Memory B cell (primary cell): Measurements from ENCODE around the gene GPATCH8.

Experiments used
- ATAC-seq: fragments of 150-1000 bp; cut with Tn5 transposase; 2 replicates; pipeline ENCODE4 v1.10.0; 2021; ENCODE audit warnings: low read depth, mild to moderate bottlenecking, moderate library complexity
- DNase-seq, 2 donors: peaks; one replicate each; pipeline ENCODE4 v3.0.0; 2022; ENCODE audit warnings: low spot score in 2 of 2
- H3K27ac Mint-ChIP-seq: one replicate; pipeline ENCODE4 v1.8.0; 2022; ENCODE audit warnings: mild to moderate bottlenecking, moderate library complexity, mixed read lengths
- H3K27me3 Mint-ChIP-seq: one replicate; pipeline ENCODE4 v1.8.0; 2022; ENCODE audit warnings: mixed read lengths
- H3K36me3 Mint-ChIP-seq: one replicate; pipeline ENCODE4 v1.8.0; 2022; ENCODE audit warnings: mild to moderate bottlenecking, mixed read lengths
- H3K4me1 Mint-ChIP-seq: one replicate; pipeline ENCODE4 v1.8.0; 2022; ENCODE audit warnings: mixed read lengths
- H3K4me3 Mint-ChIP-seq: one replicate; pipeline ENCODE4 v1.8.0; 2022; ENCODE audit warnings: mild to moderate bottlenecking, moderate library complexity, mixed read lengths
- H3K9me3 Mint-ChIP-seq: one replicate; pipeline ENCODE4 v1.8.0; 2022; ENCODE audit warnings: mixed read lengths

The GPATCH8 gene

GRCh38 chr17:44502598-44503146 lies 534 bp downstream of the GPATCH8 start:
- Mint-ChIP-seq H3K4me1 (peaks cover 26% of the 10 kb centered on the region), H3K27me3 (peaks cover 6% of the 10 kb centered on the region), H3K27ac (peak overlapping the region; percentile 98), H3K4me3 (peak overlapping the region; percentile 94), H3K36me3 (no peaks in the 10 kb centered on the region), H3K9me3 (peaks cover 1% of the 10 kb centered on the region)
- peak; percentile 31 for ATAC-seq
- DNase-seq = peak; percentile 42 to 67

GRCh38 chr17:44501866-44502375 lies 1.3 kb downstream of the GPATCH8 start:
- peak overlapping the region; percentile 94 for H3K4me3 Mint-ChIP-seq
- no peak for DNase-seq
- H3K27ac Mint-ChIP-seq = peak overlapping the region; percentile 98
- peaks cover 26% of the 10 kb centered on the region for H3K4me1 Mint-ChIP-seq
- ATAC-seq = no peak
- H3K36me3 Mint-ChIP-seq = no peaks in the 10 kb centered on the region
- peaks cover 5% of the 10 kb centered on the region for H3K27me3 Mint-ChIP-seq
- H3K9me3 Mint-ChIP-seq = peaks cover 1% of the 10 kb centered on the region

- no peak for DNase-seq
- Mint-ChIP-seq H3K36me3 (no peaks in the 10 kb centered on the region), H3K4me3 (no peak overlapping the region), H3K4me1 (peaks cover 33% of the 10 kb centered on the region), H3K9me3 (no peaks in the 10 kb centered on the region), H3K27ac (no peak overlapping the region), H3K27me3 (no peaks in the 10 kb centered on the region)
- ATAC-seq = no peak
Observed at GRCh38 chr17:44499722-44500121, 3.5 kb downstream of the GPATCH8 start.

- Mint-ChIP-seq H3K4me3 (no peak overlapping the region), H3K27me3 (no peaks in the 10 kb centered on the region), H3K9me3 (no peaks in the 10 kb centered on the region), H3K36me3 (peaks cover 5% of the 10 kb centered on the region), H3K27ac (no peak overlapping the region), H3K4me1 (peaks cover 32% of the 10 kb centered on the region)
- ATAC-seq = no peak
- DNase-seq = no peak
Observed at GRCh38 chr17:44496815-44497214, 6.4 kb downstream of the GPATCH8 start.

- peak overlapping the region; percentile 3 for H3K27ac Mint-ChIP-seq
- DNase-seq = no peak
- ATAC-seq = no peak
- peaks cover 21% of the 10 kb centered on the region for H3K4me1 Mint-ChIP-seq
- H3K9me3 Mint-ChIP-seq = no peaks in the 10 kb centered on the region
- no peak overlapping the region for H3K4me3 Mint-ChIP-seq
- H3K27me3 Mint-ChIP-seq = no peaks in the 10 kb centered on the region
- H3K36me3 Mint-ChIP-seq = peaks cover 8% of the 10 kb centered on the region
Observed at GRCh38 chr17:44493339-44493738, 9.9 kb downstream of the GPATCH8 start.

GRCh38 chr17:44492706-44493272 lies 10.4 kb downstream of the GPATCH8 start:
- DNase-seq (no peak), ATAC-seq (no peak)
- Mint-ChIP-seq H3K27me3 (no peaks in the 10 kb centered on the region), H3K4me1 (peaks cover 18% of the 10 kb centered on the region), H3K9me3 (no peaks in the 10 kb centered on the region), H3K4me3 (no peak overlapping the region), H3K36me3 (peaks cover 8% of the 10 kb centered on the region), H3K27ac (no peak overlapping the region)

GRCh38 chr17:44489581-44489980 lies 13.6 kb downstream of the GPATCH8 start:
- Mint-ChIP-seq H3K4me3 (no peak overlapping the region), H3K4me1 (peaks cover 20% of the 10 kb centered on the region), H3K27ac (no peak overlapping the region), H3K9me3 (no peaks in the 10 kb centered on the region), H3K27me3 (no peaks in the 10 kb centered on the region), H3K36me3 (peaks cover 13% of the 10 kb centered on the region)
- DNase-seq = no peak
- no peak for ATAC-seq

GRCh38 chr17:44487170-44487569 lies 16.0 kb downstream of the GPATCH8 start:
- Mint-ChIP-seq H3K4me1 (peaks cover 14% of the 10 kb centered on the region), H3K9me3 (no peaks in the 10 kb centered on the region), H3K27me3 (no peaks in the 10 kb centered on the region), H3K27ac (no peak overlapping the region), H3K36me3 (peaks cover 8% of the 10 kb centered on the region), H3K4me3 (no peak overlapping the region)
- no peak for ATAC-seq
- no peak for DNase-seq

GRCh38 chr17:44473367-44473766 lies 29.8 kb downstream of the GPATCH8 start:
- no peak for DNase-seq
- H3K4me1 Mint-ChIP-seq = peaks cover 7% of the 10 kb centered on the region
- H3K36me3 Mint-ChIP-seq = peaks cover 12% of the 10 kb centered on the region
- no peak for ATAC-seq
- no peaks in the 10 kb centered on the region for H3K9me3 Mint-ChIP-seq
- no peak overlapping the region for H3K4me3 Mint-ChIP-seq
- H3K27ac Mint-ChIP-seq = no peak overlapping the region
- no peaks in the 10 kb centered on the region for H3K27me3 Mint-ChIP-seq

- Mint-ChIP-seq H3K27ac (no peak overlapping the region), H3K27me3 (no peaks in the 10 kb centered on the region), H3K36me3 (peaks cover 15% of the 10 kb centered on the region), H3K4me1 (peaks cover 5% of the 10 kb centered on the region), H3K9me3 (no peaks in the 10 kb centered on the region), H3K4me3 (no peak overlapping the region)
- DNase-seq (no peak), ATAC-seq (no peak)
Observed at GRCh38 chr17:44469676-44470075, 33.5 kb downstream of the GPATCH8 start.

- Mint-ChIP-seq H3K9me3 (no peaks in the 10 kb centered on the region), H3K36me3 (peaks cover 21% of the 10 kb centered on the region), H3K27ac (peak overlapping the region; percentile 49), H3K4me3 (no peak overlapping the region), H3K4me1 (peaks cover 7% of the 10 kb centered on the region), H3K27me3 (no peaks in the 10 kb centered on the region)
- DNase-seq = no peak
- ATAC-seq = no peak
Observed at GRCh38 chr17:44467108-44467507, 36.1 kb downstream of the GPATCH8 start.

- Mint-ChIP-seq H3K36me3 (peaks cover 24% of the 10 kb centered on the region), H3K27me3 (no peaks in the 10 kb centered on the region), H3K9me3 (no peaks in the 10 kb centered on the region), H3K4me1 (peaks cover 9% of the 10 kb centered on the region), H3K27ac (peak overlapping the region; percentile 43), H3K4me3 (no peak overlapping the region)
- no peak for DNase-seq
- ATAC-seq = no peak
Observed at GRCh38 chr17:44466339-44466738, 36.9 kb downstream of the GPATCH8 start.

GRCh38 chr17:44465897-44466296 lies 37.3 kb downstream of the GPATCH8 start:
- H3K27me3 Mint-ChIP-seq = no peaks in the 10 kb centered on the region
- no peak overlapping the region for H3K27ac Mint-ChIP-seq
- ATAC-seq = no peak
- H3K4me3 Mint-ChIP-seq = no peak overlapping the region
- DNase-seq = no peak
- no peaks in the 10 kb centered on the region for H3K9me3 Mint-ChIP-seq
- peaks cover 7% of the 10 kb centered on the region for H3K4me1 Mint-ChIP-seq
- H3K36me3 Mint-ChIP-seq = peaks cover 24% of the 10 kb centered on the region

GRCh38 chr17:44465276-44465675 lies 37.9 kb downstream of the GPATCH8 start:
- H3K36me3 Mint-ChIP-seq = peaks cover 21% of the 10 kb centered on the region

GRCh38 chr17:44464037-44464436 lies 39.2 kb downstream of the GPATCH8 start:
- Mint-ChIP-seq H3K4me3 (no peak overlapping the region), H3K36me3 (peaks cover 17% of the 10 kb centered on the region), H3K27ac (no peak overlapping the region), H3K4me1 (peaks cover 5% of the 10 kb centered on the region), H3K9me3 (no peaks in the 10 kb centered on the region), H3K27me3 (no peaks in the 10 kb centered on the region)
- ATAC-seq (no peak), DNase-seq (no peak)

More at GRCh38 chr17:44465276-44465675, 37.9 kb downstream of the GPATCH8 start:
- ATAC-seq (no peak), DNase-seq (no peak)
- H3K4me3 Mint-ChIP-seq = no peak overlapping the region
- no peak overlapping the region for H3K27ac Mint-ChIP-seq
- no peaks in the 10 kb centered on the region for H3K27me3 Mint-ChIP-seq
- peaks cover 7% of the 10 kb centered on the region for H3K4me1 Mint-ChIP-seq
- H3K9me3 Mint-ChIP-seq = no peaks in the 10 kb centered on the region
